HepG2 (cell line): Measurements from ENCODE around the gene KL. TPM values are rescaled to one million over a fixed set of nuclear protein-coding genes. Genes with fewer than 3 reads are reported as not detected.

Source experiments
- ATAC-seq: fragments of 200-7000 bp; cut with Tn5 transposase; 3 replicates; pipeline ENCODE4 v1.9.1; 2020; ENCODE audit warnings: mild to moderate bottlenecking, moderate library complexity
- BruUV-seq: library from RNA; stranded (reverse); fragments of 400-500 nt; replicated peaks from 2 replicates; lab custom pipeline; 2021; lab: Mats Ljungman, UMichigan
- CTCF ChIA-PET: fragments of 300-600 bp; formaldehyde crosslinking; extraction: SDS; loops from one replicate; lab custom pipeline; 2021; ENCODE audit warnings: low total read pairs, inconsistent platforms, low intra/inter-chr PET ratio; lab: Yijun Ruan, JAX
- POLR2A ChIA-PET: fragments of 350-600 bp; sonication (Branson Sonifier 250); formaldehyde crosslinking; loops from one replicate; lab custom pipeline; 2020; ENCODE audit warnings: antibody characterized with exemption, inconsistent platforms; lab: Yijun Ruan, JAX
- DNase-seq: peaks from one replicate; pipeline ENCODE4 v3.0.0-alpha.2; 2015; ENCODE audit warnings: low spot score
- FAIRE-seq: peaks from 3 replicates; lab custom pipeline; 2011; peaks lifted over from hg19 to GRCh38; lab: Jason Lieb, UNC
- H2AFZ ChIP-seq: one replicate; pipeline ENCODE4 v1.6.1; 2011; ENCODE audit warnings: low read length, inconsistent platforms
- H3K27ac ChIP-seq: fragments of 300-600 bp; 3 replicates; pipeline ENCODE4 v1.8.0; 2011; ENCODE audit warnings: mixed run types, mild to moderate bottlenecking, mixed read lengths, low read length, inconsistent platforms; ENCODE audit not compliant: insufficient read depth; ENCODE audit errors: extremely low read length
- H3K27me3 ChIP-seq, 2 experiments: fragments of 200-600 bp in 1 of 2; 2 replicates in 1 of 2; 3 replicates in 1 of 2; pipeline versions ENCODE4 v1.6.0 to v1.8.0; 2011; ENCODE audit warnings: low read length in 2 of 2, mild to moderate bottlenecking in 2 of 2, moderate library complexity in 2 of 2, inconsistent platforms in 1 of 2; ENCODE audit not compliant: insufficient read depth in 2 of 2, control insufficient read depth in 1 of 2
- H3K36me3 ChIP-seq, 2 experiments: fragments of 200-600 bp in 1 of 2; replicated peaks in 1 of 2; 2 replicates in 1 of 2; 3 replicates in 1 of 2; pipeline versions ENCODE4 v1.5.1 to v1.8.0; 2011; ENCODE audit warnings: low read length in 2 of 2, inconsistent platforms in 1 of 2; ENCODE audit not compliant: insufficient read depth in 2 of 2, control insufficient read depth in 1 of 2
- H3K4me1 ChIP-seq: 2 replicates; pipeline ENCODE4 v1.5.1; 2012; ENCODE audit warnings: low read length, inconsistent platforms; ENCODE audit not compliant: insufficient read depth
- H3K4me2 ChIP-seq: 2 replicates; pipeline ENCODE4 v1.6.0; 2011; ENCODE audit warnings: low read depth, low read length, inconsistent platforms
- H3K4me3 ChIP-seq, 3 experiments: fragments of 200-600 bp in 1 of 3; sonication (generic), shearing (Covaris generic) in 1 of 3; replicated peaks in 1 of 3; 2 replicates each; pipeline ENCODE4 v1.5.1; 2011 to 2016; ENCODE audit warnings: low read length in 3 of 3, inconsistent platforms in 2 of 3, low read depth in 2 of 3, mild to moderate bottlenecking in 2 of 3, control low read depth in 1 of 3, mixed read lengths in 1 of 3; ENCODE audit not compliant: insufficient read depth in 1 of 3
- H3K79me2 ChIP-seq: one replicate; pipeline ENCODE4 v1.6.1; 2011; ENCODE audit warnings: low read length, inconsistent platforms; ENCODE audit not compliant: insufficient read depth
- H3K9ac ChIP-seq: 2 replicates; pipeline ENCODE4 v1.6.0; 2011; ENCODE audit warnings: mild to moderate bottlenecking, low read depth, low read length, inconsistent platforms; ENCODE audit not compliant: insufficient read depth
- H3K9me3 ChIP-seq: 2 replicates; pipeline ENCODE4 v1.5.1; 2012; ENCODE audit warnings: mild to moderate bottlenecking, low read length
- H4K20me1 ChIP-seq: 2 replicates; pipeline ENCODE4 v1.6.0; 2011; ENCODE audit warnings: inconsistent platforms, mild to moderate bottlenecking, low read length, moderate library complexity; ENCODE audit not compliant: insufficient read depth
- ATF7 ChIP-seq, 2 experiments: fragments of 450-650 bp in 1 of 2; sonication (generic) in 1 of 2; formaldehyde crosslinking in 1 of 2; IDR thresholded peaks; 2 replicates each; pipeline versions ENCODE4 v1.4.0 to v1.6.1; 2016 to 2020; ENCODE audit warnings: antibody characterized with exemption in 1 of 2, mild to moderate bottlenecking in 1 of 2, missing genetic modification reagents in 1 of 2
- ZNF530 ChIP-seq: sonication (generic); formaldehyde crosslinking; IDR thresholded peaks from 2 replicates; pipeline ENCODE4 v1.5.0; 2020; ENCODE audit warnings: low read depth, mild to moderate bottlenecking, missing genetic modification reagents
- ZNF766 ChIP-seq: sonication (generic); formaldehyde crosslinking; IDR thresholded peaks from 2 replicates; pipeline ENCODE4 v1.5.0; 2020; ENCODE audit warnings: missing genetic modification reagents, borderline replicate concordance
- WGBS: methylation state at CpG from one replicate; pipeline ENCODE4 v1.1.6; 2017; ENCODE audit warnings: low lambda C conversion rate; 5-methylcytosine and 5-hydroxymethylcytosine counted together
- in situ Hi-C: cut with HindIII; loops from 2 replicates; pipeline ENCODE4 v1.10.0; 2017; ENCODE audit warnings: low pct_unique_long_range_greater_than_20kb; ENCODE audit not compliant: extremely low pct_ligation_motif_present
- intact Hi-C: fragments of 100-400 bp; cut with micrococcal nuclease; formaldehyde crosslinking; loops from one replicate; pipeline ENCODE4 v1.10.0; 2022; ENCODE audit not compliant: unreplicated experiment
- polyA plus RNA-seq, 8 experiments: library from polyadenylated mRNA; depleted of rRNA in 3 of 8; stranded (reverse) in 7 of 8; unstranded in 1 of 8; fragments of >200 nt; fragmentation: Illumina TruSeq in 4 of 8; extraction: Trizol in 4 of 8; gene quantifications; 2 replicates each; pipeline versions ENCODE4 v1.2.1 to v1.2.3, GENCODE V29; 2011 to 2016; ENCODE audit warnings: low read depth in 4 of 8, missing spikeins in 1 of 8, mixed read lengths in 1 of 8; ENCODE audit not compliant: insufficient read depth in 1 of 8
- total RNA-seq, 5 experiments: library from RNA; depleted of rRNA; stranded (reverse); fragments of >200 nt; fragmentation: Illumina TruSeq; extraction: Trizol; gene quantifications; 2 replicates each; pipeline ENCODE4 v1.2.3, GENCODE V29; 2016; ENCODE audit warnings: low read depth in 1 of 5

KL gene
- total and polyA plus RNA-seq, 2 of the 13 experiments (the other 11 are each of a cell fraction or from before 2014, with no cell fraction given), result not detected

- no peak for FAIRE-seq
- 18% methylated on average over 4 of the region's 4 CpGs for WGBS
- POLR2A ChIA-PET, result no interaction called here
These were observed 15.1 kb downstream of the KL start for GRCh38 chr13:33031277-33031676.

DNA sequence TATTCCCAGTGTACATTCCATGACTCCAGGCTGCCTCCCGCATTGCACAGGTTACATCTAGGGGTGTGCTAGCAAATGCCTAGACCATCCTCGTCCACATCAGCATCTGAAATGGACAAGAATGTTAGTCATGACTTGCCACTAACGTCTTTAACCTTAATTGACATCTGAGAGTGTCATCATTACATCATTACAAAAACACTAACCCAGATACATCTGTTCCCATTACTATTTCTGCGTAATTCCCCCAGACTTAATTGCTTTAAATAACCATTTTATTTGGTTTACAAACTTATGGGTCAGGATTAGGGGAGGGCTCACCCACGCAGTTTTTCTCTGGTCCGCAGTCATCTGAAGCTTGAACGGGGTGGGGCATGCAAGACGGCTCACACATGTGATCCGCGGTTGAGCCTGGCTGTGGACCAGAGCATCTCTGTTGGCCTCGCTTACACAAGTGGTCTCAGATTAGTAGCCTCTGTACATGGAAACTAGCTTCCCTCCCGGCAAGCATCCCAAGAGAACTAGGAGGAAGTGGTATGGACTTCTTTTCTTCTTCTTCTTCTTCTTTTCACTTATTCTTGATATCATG, 15.9 kb downstream of the KL start:
- FAIRE-seq (no peak), ATAC-seq (no peak), DNase-seq (no peak)
- POLR2A ChIA-PET, result no interaction called here
- intact Hi-C loops (no loop called here), in situ Hi-C loops (no loop called here)
- no peak overlapping the region for H3K9ac ChIP-seq
- no peaks in the 10 kb centered on the region for H4K20me1 ChIP-seq
- no peaks in the 10 kb centered on the region for H3K36me3 ChIP-seq
- H3K4me1 ChIP-seq, result no peaks in the 10 kb centered on the region
- no peak overlapping the region for H3K4me2 ChIP-seq
- CTCF ChIA-PET, result no interaction called here
- H3K9me3 ChIP-seq, result no peaks in the 10 kb centered on the region
- TF ChIP-seq ZNF530 (CRISPR knock-in tag) (no peak), ATF7 (IDR thresholded peaks at IDR 0.05) (peak; percentile 11; the same call in 1 of the 2 replicates), ATF7 (CRISPR knock-in tag; IDR thresholded peaks at IDR 0.05) (no peak)
- BruUV-seq, result no TSS peak
- no peak overlapping the region for H3K4me3 ChIP-seq
- H3K27me3 ChIP-seq, result peaks cover 0 to 3% of the 10 kb centered on the region in 2 experiments; a peak in 1 of 5 replicates
- WGBS, result 63% methylated on average over 12 of the region's 12 CpGs
- no peaks in the 10 kb centered on the region for H3K79me2 ChIP-seq
- no peak overlapping the region for H3K27ac ChIP-seq
- H2AFZ ChIP-seq, result no peak overlapping the region

More at GRCh38 chr13:33031277-33031676, 15.1 kb downstream of the KL start:
- intact Hi-C loops (no loop called here), in situ Hi-C loops (no loop called here)
- Histone ChIP-seq H3K27ac (no peak overlapping the region), H3K9me3 (no peaks in the 10 kb centered on the region), H3K4me2 (no peak overlapping the region), H3K36me3 (no peaks in the 10 kb centered on the region), H3K4me3 (no peak overlapping the region), H3K79me2 (no peaks in the 10 kb centered on the region), H3K9ac (no peak overlapping the region), H3K4me1 (no peaks in the 10 kb centered on the region), H4K20me1 (no peaks in the 10 kb centered on the region), H2AFZ (no peak overlapping the region), H3K27me3 (peaks cover 0 to 3% of the 10 kb centered on the region in 2 experiments; a peak in 1 of 5 replicates)
- CTCF ChIA-PET, result no interaction called here
- DNase-seq (no peak), ATAC-seq (no peak)
- TF ChIP-seq ZNF766 (CRISPR knock-in tag), result no peak
- TF ChIP-seq ATF7 (IDR thresholded peaks at IDR 0.05), result peak; percentile 62
- no peak for TF ChIP-seq ATF7 (CRISPR knock-in tag; IDR thresholded peaks at IDR 0.05)
- BruUV-seq, result no TSS peak
